A549 treated with GW870086 at 1 μM for 4 hours (cell line): ENCODE results near the gene APBA2. TPM values are rescaled to one million over a fixed set of nuclear protein-coding genes. Genes with fewer than 3 reads are reported as not detected.

Experiments used
- total RNA-seq: library from RNA; stranded (reverse); fragments of 200-300 nt; extraction: Qiagen RNA extraction; gene quantifications from 5 replicates; pipeline ENCODE4 v1.2.3, GENCODE V29; 2022; ENCODE audit warnings: low read depth

Gene APBA2
- 16.3 to 20.1 TPM (median 18.2 TPM) in 5 replicates for total RNA-seq

GRCh38 chr15:28885630-28886430 is at the start of gene APBA2:
TSS of gene APBA2 (plus strand) at chr15:28885974. CDS start at chr15:29053885, 167,911 bp downstream.

GRCh38 chr15:28848521-28848920 is 37.3 kb upstream of the APBA2 start, which contains the start of gene GOLGA6L7:
TSS of gene GOLGA6L7 (minus strand) at chr15:28848644. CDS start at chr15:28848549, 95 bp downstream.

Other genes starting within 250 kb of the APBA2 start
- gene GOLGA8M, start 173.6 kb upstream of the APBA2 start, total RNA-seq: 0.24 TPM in 1 of 5 replicates, not detected in the others
- gene GOLGA6L7, start 37.3 kb upstream of the APBA2 start, total RNA-seq: not detected in 5 replicates